Activated T-cell treated with anti-CD3 and anti-CD28 coated beads, Interleukin-2, amount 50 U/mL, for 24 hours (primary cell): ENCODE results near the gene CACNA1B.
"Not testable (repeated sequence)": the region's sequence is repeated elsewhere in the genome, so short reads cannot be mapped to it uniquely, and the experiment has no call there.

ENCODE experiments used
- DNase-seq: peaks from one replicate; pipeline ENCODE4 v3.0.0-alpha.2; 2020
- H3K27ac Mint-ChIP-seq: 2 replicates; pipeline ENCODE4 v1.8.0; 2020; ENCODE audit warnings: mild to moderate bottlenecking, mixed read lengths
- H3K27me3 Mint-ChIP-seq: 2 replicates; pipeline ENCODE4 v1.8.0; 2020; ENCODE audit warnings: mixed read lengths
- H3K36me3 Mint-ChIP-seq: 2 replicates; pipeline ENCODE4 v1.8.0; 2020; ENCODE audit warnings: low read depth, mixed read lengths
- H3K4me1 Mint-ChIP-seq: 2 replicates; pipeline ENCODE4 v1.8.0; 2020; ENCODE audit warnings: low read depth, mixed read lengths
- H3K4me3 Mint-ChIP-seq: 2 replicates; pipeline ENCODE4 v1.8.0; 2020; ENCODE audit warnings: mild to moderate bottlenecking, moderate library complexity, mixed read lengths
- H3K9me3 Mint-ChIP-seq: 2 replicates; pipeline ENCODE4 v1.8.0; 2020; ENCODE audit warnings: mixed read lengths

Gene CACNA1B

DNA sequence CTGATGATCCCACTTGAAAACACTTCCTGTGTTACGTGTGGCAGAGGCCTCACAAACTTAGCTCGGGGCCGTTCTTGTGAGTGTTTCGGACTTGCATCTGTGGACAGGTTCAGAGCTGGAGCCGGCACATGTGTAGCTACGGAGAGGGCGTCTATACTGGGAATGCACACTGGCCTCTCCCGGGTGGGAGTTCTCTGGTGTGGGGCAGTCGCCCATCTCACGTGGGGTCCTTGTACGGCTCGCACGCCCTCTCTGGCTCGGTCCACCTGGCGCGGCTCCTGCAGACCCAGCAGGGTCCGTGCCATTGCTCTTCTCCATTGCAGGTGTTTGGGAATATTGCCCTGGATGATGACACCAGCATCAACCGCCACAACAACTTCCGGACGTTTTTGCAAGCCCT lies 197.9 kb downstream of the CACNA1B start:
- no peak overlapping the region for H3K27ac Mint-ChIP-seq
- no peaks in the 10 kb centered on the region for H3K36me3 Mint-ChIP-seq
- no peaks in the 10 kb centered on the region for H3K4me1 Mint-ChIP-seq
- DNase-seq, result no peak
- peaks cover 25% of the 10 kb centered on the region for H3K27me3 Mint-ChIP-seq
- no peaks in the 10 kb centered on the region for H3K9me3 Mint-ChIP-seq
- H3K4me3 Mint-ChIP-seq, result no peak overlapping the region

GRCh38 chr9:138075961-138076649 lies 198.5 kb downstream of the CACNA1B start:
- H3K36me3 Mint-ChIP-seq, result no peaks in the 10 kb centered on the region
- H3K27me3 Mint-ChIP-seq, result peaks cover 29% of the 10 kb centered on the region
- no peaks in the 10 kb centered on the region for H3K9me3 Mint-ChIP-seq
- H3K4me3 Mint-ChIP-seq, result no peak overlapping the region
- H3K4me1 Mint-ChIP-seq, result no peaks in the 10 kb centered on the region
- DNase-seq, result no peak
- no peak overlapping the region for H3K27ac Mint-ChIP-seq

DNA sequence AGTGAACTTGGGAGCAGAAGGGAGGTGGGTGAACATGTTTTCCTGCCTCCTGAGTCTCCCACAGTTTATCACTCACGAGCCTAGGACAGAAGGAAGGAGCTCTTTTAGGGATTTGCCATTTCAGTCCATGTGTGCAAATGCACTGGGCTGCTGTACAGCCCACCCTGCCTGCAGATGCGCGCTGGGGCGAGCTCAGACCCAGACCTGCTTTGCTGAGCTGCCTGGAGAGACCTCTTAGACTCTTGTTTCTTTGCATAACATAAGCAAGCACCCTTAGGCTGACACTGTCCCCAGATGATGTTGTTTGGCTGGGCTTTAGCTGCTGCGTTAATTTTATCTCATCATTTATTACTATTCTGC lies 199.0 kb downstream of the CACNA1B start:
- peaks cover 31% of the 10 kb centered on the region for H3K27me3 Mint-ChIP-seq
- no peaks in the 10 kb centered on the region for H3K4me1 Mint-ChIP-seq

DNA sequence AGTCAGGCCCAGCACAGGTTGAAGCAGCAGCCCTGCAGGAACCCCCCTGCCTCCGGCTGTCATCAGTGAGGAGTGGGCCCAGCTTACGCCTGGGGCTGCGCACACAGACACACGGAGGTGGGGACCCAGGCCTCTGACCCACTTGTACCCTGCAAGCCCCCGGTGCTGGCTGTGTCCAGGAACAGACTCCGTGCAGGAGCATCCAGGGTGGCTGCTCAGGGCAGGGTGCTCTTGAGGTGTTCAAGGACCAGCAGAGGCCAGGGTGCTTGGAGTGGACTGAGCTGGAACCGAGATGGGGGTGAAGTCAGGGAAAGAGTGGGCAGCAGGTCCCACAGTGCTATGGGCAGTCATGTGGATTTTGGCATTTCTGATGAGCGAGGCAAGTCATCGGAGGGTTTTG lies 199.5 kb downstream of the CACNA1B start:
- peaks cover 31% of the 10 kb centered on the region for H3K27me3 Mint-ChIP-seq

More for the DNA sequence above, 199.0 kb downstream of the CACNA1B start:
- Mint-ChIP-seq H3K36me3 (no peaks in the 10 kb centered on the region), H3K4me3 (no peak overlapping the region), H3K9me3 (no peaks in the 10 kb centered on the region), H3K27ac (no peak overlapping the region)
- no peak for DNase-seq

DNA sequence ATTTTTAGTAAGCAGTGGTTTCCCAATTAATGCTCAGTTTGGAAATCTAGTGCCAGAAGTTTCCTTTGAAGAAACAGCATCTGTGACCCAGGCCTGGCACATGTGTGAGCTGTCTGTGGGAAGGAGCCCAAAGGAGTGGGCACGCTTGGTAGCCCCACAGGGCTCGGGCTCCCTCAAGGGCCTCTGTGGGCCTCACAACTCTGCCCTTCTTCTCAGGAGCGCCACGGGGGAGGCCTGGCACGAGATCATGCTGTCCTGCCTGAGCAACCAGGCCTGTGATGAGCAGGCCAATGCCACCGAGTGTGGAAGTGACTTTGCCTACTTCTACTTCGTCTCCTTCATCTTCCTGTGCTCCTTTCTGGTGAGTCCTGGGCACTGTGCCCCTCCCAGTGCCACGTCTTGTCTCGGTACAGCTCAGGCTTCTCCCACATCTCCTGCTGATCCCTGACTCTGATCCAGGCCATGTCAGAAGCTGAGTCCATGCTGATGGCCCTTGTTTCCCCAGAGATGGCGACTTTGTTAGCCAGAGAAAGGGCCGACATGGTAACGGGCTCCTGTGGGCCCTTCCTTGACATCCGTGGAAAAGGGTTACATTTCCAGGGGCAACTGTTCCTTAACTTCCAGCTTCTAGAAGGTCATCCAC lies 200.4 kb downstream of the CACNA1B start:
- no peak overlapping the region for H3K4me3 Mint-ChIP-seq
- H3K4me1 Mint-ChIP-seq, result no peaks in the 10 kb centered on the region
- peaks cover 29% of the 10 kb centered on the region for H3K27me3 Mint-ChIP-seq
- H3K36me3 Mint-ChIP-seq, result no peaks in the 10 kb centered on the region
- no peak overlapping the region for H3K27ac Mint-ChIP-seq
- no peak for DNase-seq
- H3K9me3 Mint-ChIP-seq, result no peaks in the 10 kb centered on the region

More for the DNA sequence above, 199.5 kb downstream of the CACNA1B start:
- H3K27ac Mint-ChIP-seq, result no peak overlapping the region
- no peaks in the 10 kb centered on the region for H3K4me1 Mint-ChIP-seq
- H3K36me3 Mint-ChIP-seq, result no peaks in the 10 kb centered on the region
- H3K9me3 Mint-ChIP-seq, result no peaks in the 10 kb centered on the region
- H3K4me3 Mint-ChIP-seq, result no peak overlapping the region
- DNase-seq, result no peak

DNA sequence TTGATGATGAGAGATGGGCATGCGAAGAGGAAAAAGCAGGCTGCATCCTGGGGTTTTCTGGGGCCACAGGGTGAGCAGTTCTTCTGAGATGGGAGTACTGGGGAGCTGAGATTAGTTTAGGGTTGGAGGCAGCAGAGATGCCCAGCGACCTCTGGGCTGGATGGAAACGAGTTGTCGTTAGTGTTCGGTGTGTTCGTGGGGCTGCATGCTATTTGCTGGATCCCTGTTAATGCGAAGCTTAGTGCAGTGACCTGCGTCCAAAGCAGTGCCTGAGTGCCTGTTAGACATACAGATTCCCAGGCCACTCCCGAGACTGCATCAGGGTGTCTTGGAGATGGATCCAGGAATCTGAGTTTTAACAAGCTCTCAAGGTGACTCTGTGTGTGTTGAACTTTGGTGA lies 201.3 kb downstream of the CACNA1B start:
- no peaks in the 10 kb centered on the region for H3K9me3 Mint-ChIP-seq

DNA sequence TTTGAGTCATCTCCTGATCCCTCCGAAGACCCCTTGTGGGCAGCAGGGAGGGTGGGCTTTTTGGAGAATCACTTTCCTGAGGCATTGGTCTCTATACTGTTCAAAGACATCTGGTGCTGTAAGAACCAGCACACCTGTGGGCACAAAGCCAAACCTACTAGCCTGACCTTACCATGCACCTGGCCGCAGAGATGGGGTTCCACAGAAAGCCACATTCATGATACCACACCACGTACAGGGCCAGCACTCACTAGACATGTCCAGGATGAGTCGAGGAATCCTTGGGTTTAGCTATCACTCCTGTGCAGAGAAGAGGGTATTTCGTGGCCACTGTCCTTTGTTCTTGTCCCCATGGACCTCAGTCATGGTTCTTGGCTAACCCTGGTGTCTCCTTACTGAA lies 203.4 kb downstream of the CACNA1B start:
- H3K4me3 Mint-ChIP-seq, result no peak overlapping the region
- no peaks in the 10 kb centered on the region for H3K4me1 Mint-ChIP-seq
- H3K27ac Mint-ChIP-seq, result no peak overlapping the region
- DNase-seq, result no peak
- peaks cover 29% of the 10 kb centered on the region for H3K27me3 Mint-ChIP-seq
- H3K9me3 Mint-ChIP-seq, result peaks cover 6% of the 10 kb centered on the region
- H3K36me3 Mint-ChIP-seq, result no peaks in the 10 kb centered on the region

More for the DNA sequence above, 201.3 kb downstream of the CACNA1B start:
- H3K27me3 Mint-ChIP-seq, result peaks cover 29% of the 10 kb centered on the region
- H3K4me1 Mint-ChIP-seq, result no peaks in the 10 kb centered on the region
- H3K4me3 Mint-ChIP-seq, result no peak overlapping the region
- H3K36me3 Mint-ChIP-seq, result no peaks in the 10 kb centered on the region
- no peak for DNase-seq
- no peak overlapping the region for H3K27ac Mint-ChIP-seq

- H3K36me3 Mint-ChIP-seq, result no peaks in the 10 kb centered on the region
- no peak for DNase-seq
- H3K4me3 Mint-ChIP-seq, result no peak overlapping the region
- no peak overlapping the region for H3K27ac Mint-ChIP-seq
- no peaks in the 10 kb centered on the region for H3K4me1 Mint-ChIP-seq
- peaks cover 6% of the 10 kb centered on the region for H3K9me3 Mint-ChIP-seq
- H3K27me3 Mint-ChIP-seq, result peaks cover 27% of the 10 kb centered on the region
Measured at GRCh38 chr9:138082918-138083636, 205.5 kb downstream of the CACNA1B start.

GRCh38 chr9:138083873-138084272 lies 206.3 kb downstream of the CACNA1B start:
- H3K9me3 Mint-ChIP-seq, result peaks cover 6% of the 10 kb centered on the region
- H3K36me3 Mint-ChIP-seq, result no peaks in the 10 kb centered on the region
- no peak for DNase-seq
- H3K27ac Mint-ChIP-seq, result no peak overlapping the region
- H3K27me3 Mint-ChIP-seq, result peaks cover 21% of the 10 kb centered on the region
- H3K4me1 Mint-ChIP-seq, result no peaks in the 10 kb centered on the region
- H3K4me3 Mint-ChIP-seq, result no peak overlapping the region

GRCh38 chr9:138085568-138085967 lies 208.0 kb downstream of the CACNA1B start:
- no peaks in the 10 kb centered on the region for H3K36me3 Mint-ChIP-seq
- H3K9me3 Mint-ChIP-seq, result peaks cover 6% of the 10 kb centered on the region
- no peak for DNase-seq
- H3K27ac Mint-ChIP-seq, result no peak overlapping the region
- no peaks in the 10 kb centered on the region for H3K4me1 Mint-ChIP-seq
- peaks cover 9% of the 10 kb centered on the region for H3K27me3 Mint-ChIP-seq
- H3K4me3 Mint-ChIP-seq, result no peak overlapping the region

DNA sequence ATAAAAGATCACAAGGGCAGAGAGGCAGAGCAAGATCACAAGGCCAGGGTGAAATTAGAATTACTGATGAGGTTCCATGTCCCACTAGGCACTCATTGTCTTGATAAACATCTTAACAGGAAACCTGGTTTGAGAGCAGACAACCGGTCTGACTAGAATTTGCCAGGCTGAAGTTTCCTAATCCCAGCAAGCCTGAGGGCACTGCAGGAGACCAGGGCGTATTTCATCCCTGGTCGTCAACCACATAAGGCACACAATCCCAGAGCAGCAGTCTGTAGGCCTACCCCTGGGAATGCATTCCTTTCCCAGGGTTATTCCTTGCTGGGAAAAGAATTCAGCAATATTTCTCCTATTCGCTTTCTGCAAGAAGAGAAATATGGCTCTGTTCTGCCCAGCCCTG lies 214.5 kb downstream of the CACNA1B start:
- H3K9me3 Mint-ChIP-seq, H3K27me3 Mint-ChIP-seq, H3K4me3 Mint-ChIP-seq, H3K27ac Mint-ChIP-seq, H3K4me1 Mint-ChIP-seq, H3K36me3 Mint-ChIP-seq: not testable (repeated sequence)
- peak; percentile 6 for DNase-seq

DNA sequence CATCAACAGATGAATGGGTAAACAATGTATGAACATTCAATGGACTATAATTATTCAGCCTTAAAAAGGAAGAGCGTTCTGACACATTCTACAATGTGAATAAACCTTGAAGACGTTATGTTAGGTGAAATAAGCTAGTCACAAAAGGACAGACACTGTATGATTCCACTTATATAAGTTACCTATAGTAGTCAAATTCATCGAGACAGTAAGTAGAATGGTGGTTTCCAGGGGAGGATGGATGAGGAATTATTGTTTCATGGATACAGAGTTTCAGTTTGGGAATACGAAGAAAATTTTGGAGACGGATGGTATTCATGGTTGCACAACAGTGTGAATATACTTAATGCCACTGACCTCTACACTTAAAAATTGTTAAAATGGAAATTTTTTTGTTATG lies 216.4 kb downstream of the CACNA1B start:
- no peak for DNase-seq
- Mint-ChIP-seq H3K27ac (no peak overlapping the region), H3K4me1 (no peaks in the 10 kb centered on the region), H3K4me3 (no peak overlapping the region), H3K36me3 (no peaks in the 10 kb centered on the region), H3K27me3 (no peaks in the 10 kb centered on the region), H3K9me3 (no peaks in the 10 kb centered on the region)

GRCh38 chr9:138095813-138096518 lies 218.4 kb downstream of the CACNA1B start:
- no peak overlapping the region for H3K27ac Mint-ChIP-seq
- no peaks in the 10 kb centered on the region for H3K9me3 Mint-ChIP-seq
- no peaks in the 10 kb centered on the region for H3K36me3 Mint-ChIP-seq
- no peak overlapping the region for H3K4me3 Mint-ChIP-seq
- DNase-seq, result no peak
- no peaks in the 10 kb centered on the region for H3K27me3 Mint-ChIP-seq
- H3K4me1 Mint-ChIP-seq, result no peaks in the 10 kb centered on the region

- Mint-ChIP-seq H3K9me3 (no peaks in the 10 kb centered on the region), H3K27me3 (no peaks in the 10 kb centered on the region), H3K4me1 (no peaks in the 10 kb centered on the region), H3K36me3 (no peaks in the 10 kb centered on the region), H3K4me3 (no peak overlapping the region), H3K27ac (no peak overlapping the region)
- no peak for DNase-seq
Measured at GRCh38 chr9:138096519-138096845, 218.9 kb downstream of the CACNA1B start.
